Renal pelvis (tissue), 4 donors: ENCODE measurements around the gene LIMS2. TPM values are rescaled to one million over a fixed set of nuclear protein-coding genes. Genes with fewer than 3 reads are reported as not detected.

Source experiments
- DNase-seq: peaks from one replicate; pipeline ENCODE4 v3.0.0-alpha.2; 2013
- polyA plus RNA-seq, 3 donors: library from polyadenylated mRNA; unstranded; fragments of 120-200 nt; gene quantifications; one replicate each; pipeline ENCODE4 v1.2.1, GENCODE V29; 2013; ENCODE audit not compliant: insufficient read length in 3 of 3

Gene LIMS2
- polyA plus RNA-seq, 3 donors = 21.6 to 25.1 (median 24.7) TPM

DNA sequence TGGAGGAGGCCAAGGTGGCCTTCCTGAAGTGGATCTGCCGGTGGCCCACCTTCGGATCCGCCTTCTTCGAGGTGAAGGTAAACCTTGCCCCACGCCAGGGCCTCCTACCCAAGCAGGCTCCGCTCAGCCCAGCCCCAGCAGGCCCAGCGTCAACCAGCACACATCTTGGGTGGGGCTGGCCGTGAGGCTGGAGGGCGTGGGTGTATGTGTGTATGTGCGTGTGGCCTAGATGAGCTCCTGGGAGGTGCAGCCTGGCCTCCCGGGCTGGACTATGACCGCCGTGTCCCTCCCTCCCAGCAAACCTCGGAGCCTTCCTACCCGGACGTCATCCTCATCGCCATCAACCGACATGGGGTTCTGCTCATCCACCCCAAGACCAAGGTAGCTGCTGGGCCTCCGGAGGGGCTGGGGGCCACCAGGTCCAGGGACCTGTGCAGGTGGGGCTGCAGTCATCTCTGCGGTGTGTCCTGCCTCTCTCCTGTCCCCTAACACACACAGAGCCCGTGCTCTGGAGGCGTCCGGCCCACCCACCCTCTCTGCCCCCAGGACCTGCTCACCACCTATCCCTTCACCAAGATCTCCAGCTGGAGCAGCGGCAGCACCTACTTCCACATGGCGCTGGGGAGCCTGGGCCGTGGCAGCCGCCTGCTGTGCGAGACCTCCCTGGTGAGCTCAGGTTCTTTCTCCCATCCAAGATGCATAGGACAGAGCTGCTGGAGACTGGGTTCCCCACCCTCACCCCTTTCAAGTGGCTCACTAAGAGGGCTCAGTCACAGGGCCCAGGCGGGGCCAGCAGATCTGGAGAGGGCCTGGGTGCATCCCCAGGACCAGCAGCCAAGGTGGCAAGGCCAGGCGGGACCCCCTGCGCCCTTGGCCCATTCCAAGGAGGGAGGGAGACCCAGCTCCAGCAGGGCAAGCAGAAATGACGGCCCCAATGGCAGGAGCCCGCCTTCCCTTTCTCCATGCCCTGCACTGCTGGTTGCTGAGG lies 38.8 kb downstream of the LIMS2 start:
- no peak for DNase-seq

- DNase-seq = no peak
Measured at GRCh38 chr2:127635380-127636237, 39.7 kb downstream of the LIMS2 start.

DNA sequence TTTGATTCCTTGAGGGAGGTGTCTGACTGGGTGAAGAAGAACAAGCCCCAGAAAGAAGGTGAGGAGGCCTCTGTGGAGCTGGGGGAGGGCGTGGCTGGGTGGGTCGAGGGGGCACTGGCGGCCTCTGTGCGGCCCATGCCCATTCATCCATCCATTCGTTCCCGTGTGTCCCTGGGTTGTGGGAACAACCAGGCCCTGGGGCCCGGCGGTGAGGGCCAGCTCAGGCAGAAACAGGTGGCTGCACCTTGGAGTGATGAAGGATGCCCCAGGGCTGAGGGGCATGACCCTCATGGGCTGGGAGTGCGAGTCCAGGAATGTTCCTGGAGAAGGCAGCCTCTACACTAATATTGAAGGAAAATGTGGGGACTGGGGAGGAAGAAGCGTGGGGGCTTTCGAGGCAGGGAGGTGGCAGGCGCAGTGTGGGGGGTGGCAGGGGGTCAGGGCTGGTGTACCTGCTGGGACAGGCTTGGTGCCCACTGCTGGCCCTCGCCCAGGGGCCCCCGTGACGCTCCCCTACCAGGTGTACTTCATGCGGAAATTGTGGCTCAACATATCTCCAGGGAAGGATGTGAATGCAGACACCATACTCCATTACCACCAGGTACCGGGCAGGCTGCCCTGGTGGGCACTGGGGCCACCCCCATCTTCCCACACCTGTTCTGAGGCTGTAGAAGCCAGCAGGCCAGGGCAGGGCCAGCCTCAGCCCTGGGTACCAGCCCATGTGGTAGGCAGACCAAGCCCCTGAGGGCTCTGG lies 40.5 kb downstream of the LIMS2 start:
- DNase-seq = no peak

- DNase-seq = no peak
Measured at GRCh38 chr2:127634066-127634617, 41.2 kb downstream of the LIMS2 start.

GRCh38 chr2:127633556-127634065 lies 41.7 kb downstream of the LIMS2 start:
- DNase-seq = no peak

GRCh38 chr2:127632592-127633489 lies 42.5 kb downstream of the LIMS2 start:
- no peak for DNase-seq

GRCh38 chr2:127631997-127632581 lies 43.2 kb downstream of the LIMS2 start:
- DNase-seq = no peak

DNA sequence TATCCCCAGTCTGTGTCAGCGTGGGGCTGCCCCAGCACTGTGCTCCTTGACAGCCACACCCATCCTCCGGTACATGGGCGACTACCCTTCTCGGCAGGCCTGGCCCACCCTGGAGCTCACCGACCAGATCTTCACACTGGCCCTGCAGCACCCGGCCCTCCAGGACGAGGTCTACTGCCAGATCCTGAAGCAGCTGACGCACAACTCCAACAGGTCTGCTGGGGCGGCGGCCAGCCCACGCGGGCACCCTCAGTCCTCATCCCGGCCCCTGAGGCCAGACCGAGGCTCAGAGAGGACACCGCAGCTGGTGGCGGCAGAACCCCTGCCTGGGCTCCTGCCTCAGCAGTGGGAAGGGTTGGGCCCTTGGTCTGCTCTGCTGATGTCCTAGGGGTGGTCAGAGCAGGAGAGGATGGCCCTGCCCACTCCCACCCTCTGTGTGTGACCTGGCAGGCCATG lies 43.8 kb downstream of the LIMS2 start:
- DNase-seq = no peak

DNA sequence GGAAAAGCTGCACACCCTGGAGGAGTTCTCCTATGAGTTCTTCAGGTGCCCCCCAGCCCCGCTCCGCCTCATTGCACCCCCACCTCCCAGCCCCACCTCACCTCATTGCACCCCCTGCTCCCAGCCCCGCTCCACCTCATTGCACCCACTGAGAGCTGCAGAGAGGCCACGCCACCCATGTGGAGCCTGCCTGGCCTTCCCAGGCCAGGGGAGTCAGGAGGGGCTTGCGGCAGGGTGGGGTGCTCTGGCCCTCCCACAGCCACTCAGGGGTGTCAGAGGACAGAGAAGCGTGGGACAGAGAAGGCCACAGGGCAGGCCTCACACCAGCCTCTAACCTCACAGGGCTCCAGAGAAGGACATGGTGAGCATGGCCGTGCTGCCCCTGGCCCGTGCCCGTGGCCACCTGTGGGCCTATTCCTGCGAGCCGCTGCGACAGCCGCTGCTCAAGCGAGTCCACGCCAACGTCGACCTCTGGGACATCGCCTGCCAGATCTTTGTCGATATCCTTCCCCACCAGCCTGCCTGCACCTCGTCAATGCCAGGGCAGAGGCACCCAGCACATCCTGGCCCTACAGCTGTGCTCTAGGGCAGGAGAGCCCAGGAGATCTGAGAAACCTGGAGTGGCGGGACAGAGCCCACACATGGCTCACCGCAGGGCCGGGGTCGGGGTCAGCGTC lies 44.3 kb downstream of the LIMS2 start:
- DNase-seq = no peak

DNA sequence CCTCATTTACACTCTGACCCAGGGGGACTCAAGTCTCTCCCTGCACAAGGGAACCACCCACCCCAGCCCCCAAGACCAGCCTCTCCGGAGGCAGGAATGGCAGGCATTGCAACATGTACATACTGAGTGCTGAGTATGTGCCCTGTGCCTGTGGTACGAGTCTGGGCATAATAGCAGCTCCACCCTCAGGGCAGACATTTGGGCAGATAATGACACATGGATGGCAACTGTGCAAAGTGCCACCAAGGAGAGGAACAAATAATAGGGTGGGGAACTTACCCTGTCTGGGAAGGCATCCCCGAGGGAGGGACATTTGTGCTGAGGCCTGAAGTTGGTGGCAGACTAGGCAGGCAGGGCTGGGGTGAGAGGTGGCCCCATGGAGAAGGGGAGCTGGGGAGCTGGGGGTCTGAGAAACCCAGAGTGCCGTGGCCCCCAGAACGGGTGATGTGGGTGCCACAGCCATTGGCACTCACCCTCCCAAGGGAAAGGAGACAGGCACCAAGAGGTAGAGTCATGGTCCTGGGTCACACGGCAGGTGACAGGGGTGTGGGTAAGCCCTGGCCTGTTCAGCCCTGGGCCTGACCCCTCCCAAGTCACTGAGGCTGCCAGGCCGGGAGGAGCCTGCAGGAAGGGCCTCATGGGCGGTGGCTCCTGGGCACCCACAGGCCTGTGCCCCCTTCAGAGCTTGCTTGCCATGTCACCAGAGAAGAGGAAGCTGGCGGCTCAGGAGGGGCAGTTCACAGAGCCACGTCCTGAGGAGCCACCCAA lies 45.0 kb downstream of the LIMS2 start:
- no peak for DNase-seq

GRCh38 chr2:127629637-127630036 lies 45.7 kb downstream of the LIMS2 start:
- no peak for DNase-seq

DNA sequence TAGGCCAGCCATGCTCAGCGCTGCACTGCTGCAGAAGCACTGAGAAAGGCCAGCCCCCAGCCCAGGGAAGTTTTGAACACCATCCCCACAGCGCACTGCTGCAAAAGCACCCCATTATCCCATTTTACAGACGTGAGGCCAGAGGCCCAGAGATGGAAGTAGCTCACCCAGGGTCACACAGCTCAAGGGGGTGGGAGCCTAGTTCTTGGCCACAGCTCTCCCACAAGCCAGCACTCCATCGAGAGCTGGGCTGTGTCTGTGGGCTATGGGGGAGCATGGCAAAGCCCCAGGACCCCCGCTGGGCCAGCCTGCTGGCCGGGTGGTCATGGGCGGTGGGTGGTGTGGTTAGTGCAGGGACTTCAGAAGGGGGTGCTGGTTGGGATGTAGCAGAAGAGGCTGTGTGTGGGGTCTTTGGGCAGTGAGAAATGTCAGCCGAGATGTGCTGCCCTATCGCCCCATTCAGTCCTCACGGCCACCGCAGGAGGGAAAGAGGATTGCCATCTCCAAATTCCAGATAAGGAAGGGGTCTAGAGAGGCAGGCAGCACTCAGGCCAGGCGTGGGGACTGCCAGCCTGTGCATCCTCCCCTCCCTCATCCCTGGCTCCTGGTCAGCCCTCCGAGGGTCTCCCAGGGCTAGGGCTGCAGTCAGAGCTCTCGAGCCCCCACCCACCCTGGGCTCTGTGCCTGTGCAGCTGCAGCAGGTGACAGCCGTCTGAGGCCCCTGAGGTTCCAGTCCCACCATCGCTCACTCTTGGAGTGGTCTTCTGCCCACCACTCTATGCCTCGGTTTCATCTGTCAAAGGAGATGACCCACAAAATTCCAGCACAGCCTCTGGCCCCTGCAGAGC lies 46.3 kb downstream of the LIMS2 start:
- no peak for DNase-seq

DNA sequence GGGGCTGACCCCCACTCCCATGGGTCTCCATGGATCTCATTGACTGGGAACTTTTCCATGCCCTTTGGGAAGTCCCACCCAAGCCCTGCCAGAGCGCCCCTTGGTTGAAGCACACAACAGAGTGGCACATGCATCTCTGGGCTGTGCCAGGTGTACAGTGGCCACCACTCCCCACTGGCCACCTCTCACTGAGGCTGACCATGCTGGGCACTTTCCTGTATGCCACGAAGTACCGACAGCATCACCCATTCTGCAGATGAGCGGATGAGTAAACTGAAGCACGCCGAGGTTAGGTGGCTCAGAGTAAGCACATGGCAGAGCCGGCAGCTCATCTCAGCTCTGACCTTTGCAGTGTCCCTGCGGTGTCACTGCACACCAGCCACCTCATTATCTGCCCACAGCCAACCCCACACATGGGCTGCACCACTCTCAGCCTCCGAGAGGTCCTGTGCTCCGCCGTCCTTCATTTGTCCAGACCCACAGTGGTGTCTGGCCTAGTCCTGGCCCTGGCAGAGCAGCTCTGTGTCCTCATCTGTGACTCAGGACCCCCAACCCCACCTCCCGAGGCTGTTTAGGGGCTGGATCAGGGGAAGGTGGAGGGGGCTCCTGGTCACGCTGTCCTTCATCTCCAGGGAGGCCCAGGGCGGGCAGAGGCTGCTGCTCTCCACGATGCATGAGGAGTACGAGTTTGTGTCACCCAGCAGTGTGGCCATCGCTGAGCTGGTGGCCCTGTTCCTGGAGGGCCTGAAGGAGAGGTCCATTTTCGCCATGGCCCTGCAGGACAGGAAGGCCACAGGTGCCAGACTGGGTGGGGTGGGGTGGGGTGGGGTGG lies 47.4 kb downstream of the LIMS2 start:
- no peak for DNase-seq

- no peak for DNase-seq
Measured at GRCh38 chr2:127626917-127627739, 48.2 kb downstream of the LIMS2 start.

- no peak for DNase-seq
Measured at GRCh38 chr2:127626175-127626574, 49.2 kb downstream of the LIMS2 start.

DNA sequence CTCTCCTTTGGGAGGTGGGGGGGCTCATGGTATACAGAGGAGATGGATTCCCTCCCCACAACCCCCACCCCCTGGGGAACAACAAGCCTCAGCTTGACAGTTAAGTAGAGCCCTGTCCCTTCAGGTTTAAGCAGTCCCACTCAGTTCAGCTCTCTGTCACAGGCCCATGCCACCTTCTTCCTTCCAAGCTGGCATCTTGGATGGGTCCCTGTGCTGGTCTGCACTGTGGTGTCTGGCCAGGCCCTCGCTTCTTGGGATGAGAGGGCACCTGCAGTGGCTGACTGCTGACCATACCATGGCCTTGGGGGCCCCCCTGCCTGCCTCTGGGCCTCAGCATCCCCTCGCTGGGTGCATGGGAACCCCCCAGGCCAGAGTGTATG lies 49.8 kb downstream of the LIMS2 start:
- no peak for DNase-seq
